ENCODE results near the gene NDFIP1. TPM values are rescaled to one million over a fixed set of nuclear protein-coding genes. Genes with fewer than 3 reads are reported as not detected.

Gene NDFIP1
- total RNA-seq, 4 donors from 2014 or later = 53.2 to 124 (median 89.0) TPM

- no peaks in the 10 kb centered on the region for H3K27me3 ChIP-seq
- H3K36me3 ChIP-seq = no peaks in the 10 kb centered on the region
- no peak overlapping the region for H3K27ac ChIP-seq
- H3K4me3 ChIP-seq = no peak overlapping the region
- DNase-seq = no peak
- no peaks in the 10 kb centered on the region for H3K9me3 ChIP-seq
- H3K4me1 ChIP-seq = no peaks in the 10 kb centered on the region
- TF ChIP-seq, protein P1, sequence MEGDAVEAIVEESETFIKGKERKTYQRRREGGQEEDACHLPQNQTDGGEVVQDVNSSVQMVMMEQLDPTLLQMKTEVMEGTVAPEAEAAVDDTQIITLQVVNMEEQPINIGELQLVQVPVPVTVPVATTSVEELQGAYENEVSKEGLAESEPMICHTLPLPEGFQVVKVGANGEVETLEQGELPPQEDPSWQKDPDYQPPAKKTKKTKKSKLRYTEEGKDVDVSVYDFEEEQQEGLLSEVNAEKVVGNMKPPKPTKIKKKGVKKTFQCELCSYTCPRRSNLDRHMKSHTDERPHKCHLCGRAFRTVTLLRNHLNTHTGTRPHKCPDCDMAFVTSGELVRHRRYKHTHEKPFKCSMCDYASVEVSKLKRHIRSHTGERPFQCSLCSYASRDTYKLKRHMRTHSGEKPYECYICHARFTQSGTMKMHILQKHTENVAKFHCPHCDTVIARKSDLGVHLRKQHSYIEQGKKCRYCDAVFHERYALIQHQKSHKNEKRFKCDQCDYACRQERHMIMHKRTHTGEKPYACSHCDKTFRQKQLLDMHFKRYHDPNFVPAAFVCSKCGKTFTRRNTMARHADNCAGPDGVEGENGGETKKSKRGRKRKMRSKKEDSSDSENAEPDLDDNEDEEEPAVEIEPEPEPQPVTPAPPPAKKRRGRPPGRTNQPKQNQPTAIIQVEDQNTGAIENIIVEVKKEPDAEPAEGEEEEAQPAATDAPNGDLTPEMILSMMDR (IDR thresholded peaks at IDR 0.05) = no peak
- no peak for TF ChIP-seq POLR2A (IDR thresholded peaks at IDR 0.05)
- intact Hi-C loops (cut with DNase I; ENCODE audit: low total_unique reads) = no loop called here
Measured at GRCh38 chr5:142091922-142092321, 16.7 kb upstream of the NDFIP1 start.

GRCh38 chr5:142095035-142095434, 13.5 kb upstream of the NDFIP1 start:
- no peak overlapping the region for H3K27ac ChIP-seq
- no peaks in the 10 kb centered on the region for H3K9me3 ChIP-seq
- no peak for DNase-seq
- H3K4me3 ChIP-seq = no peak overlapping the region
- no peaks in the 10 kb centered on the region for H3K27me3 ChIP-seq
- H3K36me3 ChIP-seq = no peaks in the 10 kb centered on the region
- no peak for TF ChIP-seq POLR2A (IDR thresholded peaks at IDR 0.05)
- TF ChIP-seq, protein P1 (IDR thresholded peaks at IDR 0.05) = no peak
- intact Hi-C loops (cut with DNase I; ENCODE audit: low total_unique reads) = no loop called here
- H3K4me1 ChIP-seq = no peaks in the 10 kb centered on the region

- TF ChIP-seq, protein P1 (IDR thresholded peaks at IDR 0.05) = no peak
- TF ChIP-seq POLR2A (IDR thresholded peaks at IDR 0.05) = no peak
- DNase-seq = no peak
Measured at GRCh38 chr5:142095651-142096330, 12.8 kb upstream of the NDFIP1 start.

GRCh38 chr5:142096382-142096781, 12.2 kb upstream of the NDFIP1 start:
- Histone ChIP-seq H3K27ac (no peak overlapping the region), H3K9me3 (no peaks in the 10 kb centered on the region), H3K36me3 (no peaks in the 10 kb centered on the region), H3K4me1 (no peaks in the 10 kb centered on the region), H3K4me3 (no peak overlapping the region), H3K27me3 (no peaks in the 10 kb centered on the region)
- TF ChIP-seq, protein P1 (IDR thresholded peaks at IDR 0.05) = no peak
- TF ChIP-seq POLR2A (IDR thresholded peaks at IDR 0.05) = no peak
- intact Hi-C loops (cut with DNase I; ENCODE audit: low total_unique reads) = no loop called here
- DNase-seq = no peak

More at GRCh38 chr5:142095651-142096330, 12.8 kb upstream of the NDFIP1 start:
- Histone ChIP-seq H3K9me3 (no peaks in the 10 kb centered on the region), H3K4me3 (no peak overlapping the region), H3K4me1 (no peaks in the 10 kb centered on the region), H3K36me3 (no peaks in the 10 kb centered on the region), H3K27ac (no peak overlapping the region), H3K27me3 (no peaks in the 10 kb centered on the region)
- intact Hi-C loops (cut with DNase I; ENCODE audit: low total_unique reads) = no loop called here

DNA sequence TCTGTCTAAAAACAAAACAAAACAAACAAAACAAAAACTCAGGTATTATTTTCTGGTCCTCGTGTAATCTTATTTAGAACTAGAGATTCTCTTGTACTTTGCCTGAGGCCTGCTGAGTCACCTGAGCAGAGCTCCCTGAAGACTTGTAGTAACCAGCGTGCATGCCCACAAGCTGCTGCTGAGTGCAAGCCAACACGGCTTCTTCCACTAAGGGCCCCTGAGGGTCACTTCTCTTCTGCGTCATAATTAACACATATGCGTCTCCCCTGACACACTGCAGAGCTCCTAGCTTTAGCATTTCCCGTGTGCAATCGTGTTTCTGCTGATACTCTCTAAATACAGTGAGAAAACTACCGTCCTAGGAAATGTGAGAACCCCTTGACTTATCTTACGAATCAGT, 10.9 kb upstream of the NDFIP1 start:
- no peak overlapping the region for H3K4me3 ChIP-seq
- H3K36me3 ChIP-seq = no peaks in the 10 kb centered on the region
- no peak overlapping the region for H3K27ac ChIP-seq
- H3K4me1 ChIP-seq = no peaks in the 10 kb centered on the region
- intact Hi-C loops (cut with DNase I; ENCODE audit: low total_unique reads) = no loop called here
- no peak for TF ChIP-seq POLR2A (IDR thresholded peaks at IDR 0.05)
- TF ChIP-seq, protein P1 (IDR thresholded peaks at IDR 0.05) = no peak
- no peaks in the 10 kb centered on the region for H3K9me3 ChIP-seq
- no peak for DNase-seq
- no peaks in the 10 kb centered on the region for H3K27me3 ChIP-seq

All from uterus (tissue), 4 donors.